ENCODE data around the gene SLC15A2.
"Not testable (repeated sequence)": the region's sequence is repeated elsewhere in the genome, so short reads cannot be mapped to it uniquely, and the experiment has no call there.

The SLC15A2 gene

DNA sequence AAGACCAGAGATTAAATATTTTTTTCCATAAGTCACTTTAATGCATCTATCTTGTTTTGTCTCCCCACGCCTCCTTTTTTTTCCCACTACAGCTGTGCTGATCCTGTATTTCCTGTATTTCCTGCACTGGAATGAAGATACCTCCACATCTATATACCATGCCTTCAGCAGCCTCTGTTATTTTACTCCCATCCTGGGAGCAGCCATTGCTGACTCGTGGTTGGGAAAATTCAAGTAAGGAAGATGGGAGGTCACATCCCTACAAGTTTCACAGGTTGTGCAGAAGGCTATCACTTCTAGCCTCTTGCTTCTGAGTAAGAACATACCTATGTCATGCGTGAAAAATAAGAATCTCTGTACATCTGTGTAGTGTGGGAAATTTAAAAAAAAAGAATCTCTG lies 3.1 kb downstream of the SLC15A2 start:
- no peak for ATAC-seq
- Mint-ChIP-seq H3K9me3 (no peaks in the 10 kb centered on the region), H3K4me3 (no peak overlapping the region), H3K36me3 (peaks cover 64% of the 10 kb centered on the region), H3K27me3 (no peaks in the 10 kb centered on the region), H3K27ac (no peak overlapping the region), H3K4me1 (no peaks in the 10 kb centered on the region)

DNA sequence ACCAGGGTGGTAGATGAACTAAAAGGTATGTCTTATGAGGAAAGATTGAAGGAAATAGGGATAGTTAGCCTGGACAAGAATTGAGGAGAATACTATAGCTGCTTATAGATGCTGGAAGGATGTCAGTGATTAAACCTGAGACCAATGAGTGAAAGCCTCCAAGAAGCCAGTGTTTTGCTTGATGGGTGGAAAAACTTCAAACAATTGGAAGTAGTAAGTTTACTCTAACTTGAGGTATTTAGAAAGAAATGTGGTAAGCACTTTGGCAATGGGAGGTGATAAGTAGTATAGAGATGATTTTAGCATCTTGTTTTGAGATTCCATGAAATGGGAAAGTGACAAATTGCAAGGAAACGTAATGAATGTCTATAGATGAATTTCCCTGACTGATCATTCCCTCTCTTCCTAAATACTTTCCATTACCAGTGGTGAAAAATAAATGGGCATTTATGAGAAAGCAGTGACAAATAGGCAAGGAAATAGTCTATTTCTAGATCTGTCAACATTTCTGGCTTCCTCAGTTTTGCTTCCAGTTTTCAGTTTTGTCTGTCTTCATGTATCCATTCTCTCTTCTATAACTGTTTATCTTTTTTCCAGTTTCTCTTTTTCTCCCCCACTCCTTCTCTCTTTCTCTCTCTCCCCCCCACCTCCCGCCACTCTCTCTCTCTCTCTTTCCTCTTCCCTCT lies 19.2 kb downstream of the SLC15A2 start:
- H3K27me3 Mint-ChIP-seq: no peaks in the 10 kb centered on the region
- no peak overlapping the region for H3K4me3 Mint-ChIP-seq
- H3K36me3 Mint-ChIP-seq: peaks cover 73% of the 10 kb centered on the region
- H3K9me3 Mint-ChIP-seq: peaks cover 1% of the 10 kb centered on the region
- peaks cover 6% of the 10 kb centered on the region for H3K4me1 Mint-ChIP-seq
- H3K27ac Mint-ChIP-seq: no peak overlapping the region
- no peak for ATAC-seq

DNA sequence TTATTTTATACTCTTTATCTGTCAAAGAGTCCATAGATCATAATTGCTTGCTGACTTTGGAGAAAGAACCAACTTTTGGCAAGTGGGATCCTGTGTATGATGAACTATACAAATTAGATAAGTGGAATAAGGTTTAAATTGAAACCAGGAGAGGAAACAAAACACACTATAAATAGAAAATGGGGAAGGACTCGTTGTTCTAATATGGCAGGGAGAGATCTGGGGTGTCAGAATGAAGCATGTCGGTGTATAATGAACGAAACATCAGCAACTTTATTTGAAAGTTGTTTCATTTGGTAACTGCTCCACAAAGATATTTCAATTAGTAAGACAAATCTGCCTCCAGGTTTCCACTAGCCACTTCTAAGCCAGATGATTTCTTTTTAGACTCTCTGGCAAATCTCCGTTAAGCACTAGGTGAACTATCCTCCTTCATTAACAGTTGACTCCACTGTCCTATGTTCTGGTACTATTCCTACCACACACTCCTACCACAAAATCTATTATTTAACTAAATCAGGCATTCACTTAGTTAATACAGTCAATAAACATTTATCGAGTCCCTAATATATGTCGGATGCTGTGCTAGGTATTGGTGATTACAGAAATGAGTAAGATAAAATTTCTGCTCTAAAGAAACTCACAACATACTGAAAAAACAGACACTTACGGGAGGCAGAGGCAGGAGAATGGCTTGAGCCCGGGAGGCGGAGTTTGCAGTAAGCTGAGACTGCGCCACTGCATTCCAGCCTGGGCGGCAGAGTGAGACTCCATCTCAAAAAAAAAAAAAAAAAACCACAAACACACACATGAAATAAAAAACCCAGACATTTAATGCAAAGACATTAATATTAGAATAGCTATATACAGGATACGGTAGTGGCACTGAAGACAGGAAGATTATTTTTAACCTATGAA lies 20.1 kb downstream of the SLC15A2 start:
- H3K36me3 Mint-ChIP-seq: peaks cover 75% of the 10 kb centered on the region
- no peak overlapping the region for H3K4me3 Mint-ChIP-seq
- H3K27ac Mint-ChIP-seq: no peak overlapping the region
- peaks cover 6% of the 10 kb centered on the region for H3K4me1 Mint-ChIP-seq
- no peaks in the 10 kb centered on the region for H3K9me3 Mint-ChIP-seq
- no peaks in the 10 kb centered on the region for H3K27me3 Mint-ChIP-seq
- ATAC-seq: no peak

DNA sequence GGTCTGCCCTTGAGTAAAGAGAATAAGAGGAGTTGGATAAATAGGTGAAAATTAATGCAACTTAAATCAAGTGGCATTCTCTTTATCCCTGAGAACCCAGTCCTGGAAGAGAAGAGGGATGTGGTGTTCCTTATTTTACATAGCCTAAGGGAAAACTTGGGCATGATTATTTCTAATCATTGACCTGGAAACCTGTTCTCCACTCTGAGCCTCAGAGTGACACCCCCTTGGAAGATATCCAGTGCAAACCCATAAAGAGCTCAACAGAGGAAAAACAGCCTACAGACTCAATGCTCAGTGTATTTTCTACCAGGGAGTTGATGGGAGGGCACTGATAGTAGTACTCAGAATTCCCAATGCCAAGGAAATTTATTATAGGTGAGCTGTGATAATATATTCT lies 22.0 kb downstream of the SLC15A2 start:
- H3K4me3 Mint-ChIP-seq: no peak overlapping the region
- H3K9me3 Mint-ChIP-seq: no peaks in the 10 kb centered on the region
- ATAC-seq: no peak
- H3K27me3 Mint-ChIP-seq: no peaks in the 10 kb centered on the region
- peaks cover 73% of the 10 kb centered on the region for H3K36me3 Mint-ChIP-seq
- H3K27ac Mint-ChIP-seq: no peak overlapping the region
- peaks cover 6% of the 10 kb centered on the region for H3K4me1 Mint-ChIP-seq

DNA sequence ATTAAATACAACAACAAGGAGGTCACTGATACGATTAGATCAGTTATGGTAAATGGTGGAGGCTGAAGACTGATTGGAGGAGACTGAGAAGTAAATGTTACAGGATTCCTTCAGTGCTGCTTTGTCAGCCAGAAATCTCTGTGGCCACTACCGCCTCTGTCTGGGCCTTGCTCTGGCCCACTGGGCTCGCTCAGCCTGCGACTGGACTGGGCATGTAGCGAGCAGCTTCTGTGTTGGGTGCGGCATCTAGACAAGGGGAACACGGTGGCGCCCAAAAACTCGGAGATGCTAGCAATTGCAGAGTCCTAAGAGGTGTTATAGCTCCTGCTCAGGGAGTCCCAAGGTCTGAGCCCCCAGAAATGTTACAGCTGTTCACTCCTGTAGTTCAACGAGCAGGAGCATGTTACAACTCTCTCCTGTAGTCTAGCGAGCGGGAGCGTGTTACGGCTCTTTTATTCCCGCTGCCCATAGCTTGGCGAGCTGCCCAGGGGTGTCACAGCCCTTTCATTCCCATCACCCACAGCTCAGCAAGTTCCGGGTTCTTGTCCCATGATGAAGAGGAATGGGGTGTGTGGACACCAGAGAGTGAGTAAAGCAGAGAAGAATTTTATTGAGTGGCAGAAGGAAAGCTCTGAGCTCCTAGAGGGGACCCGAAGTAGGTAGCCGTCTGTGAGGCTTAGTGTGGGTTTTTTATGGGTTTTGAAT lies 24.7 kb downstream of the SLC15A2 start:
- Mint-ChIP-seq H3K36me3 (peaks cover 75% of the 10 kb centered on the region), H3K27me3 (no peaks in the 10 kb centered on the region), H3K27ac (no peak overlapping the region), H3K4me3 (no peak overlapping the region), H3K4me1 (peaks cover 2% of the 10 kb centered on the region), H3K9me3 (no peaks in the 10 kb centered on the region)
- ATAC-seq: no peak

DNA sequence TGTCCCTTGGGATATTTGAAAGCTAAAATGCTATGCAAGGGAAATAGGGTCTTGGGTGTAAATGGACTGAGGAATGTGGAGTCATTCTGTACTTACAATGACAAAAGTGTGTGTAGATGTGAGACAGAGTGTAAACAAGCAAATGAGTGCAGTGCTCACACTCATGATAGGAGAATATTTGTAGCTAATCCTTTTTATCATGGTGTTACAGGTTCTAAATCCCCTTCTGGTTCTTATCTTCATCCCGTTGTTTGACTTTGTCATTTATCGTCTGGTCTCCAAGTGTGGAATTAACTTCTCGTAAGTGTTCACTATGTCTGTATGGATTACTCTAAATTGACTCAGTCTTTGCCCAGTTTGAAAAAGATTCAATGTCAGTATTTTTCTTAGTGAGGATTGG lies 30.5 kb downstream of the SLC15A2 start:
- Mint-ChIP-seq H3K4me3 (no peak overlapping the region), H3K4me1 (peaks cover 6% of the 10 kb centered on the region), H3K27me3 (no peaks in the 10 kb centered on the region), H3K9me3 (peaks cover 3% of the 10 kb centered on the region), H3K36me3 (peaks cover 88% of the 10 kb centered on the region), H3K27ac (no peak overlapping the region)
- ATAC-seq: no peak

DNA sequence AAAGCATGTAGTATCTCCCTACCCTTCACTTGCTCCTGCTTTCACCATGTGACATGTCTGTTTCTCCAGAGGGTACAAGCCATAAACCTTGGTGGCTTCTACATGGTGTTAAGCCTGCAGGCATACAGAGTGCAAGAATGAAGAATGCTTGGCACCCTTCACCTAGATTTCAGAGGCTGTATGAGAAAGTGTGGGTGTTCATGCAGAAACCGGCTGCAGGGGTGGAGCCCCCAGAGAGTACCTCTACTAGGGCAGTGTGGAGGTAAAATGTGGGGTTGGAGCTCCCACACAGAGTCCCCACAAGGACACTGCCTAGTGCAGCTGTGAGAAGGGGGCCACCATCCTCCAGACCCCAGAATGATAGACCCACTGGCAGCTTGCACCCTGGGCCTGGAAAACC lies 32.2 kb downstream of the SLC15A2 start:
- H3K36me3 Mint-ChIP-seq: peaks cover 90% of the 10 kb centered on the region
- H3K4me3 Mint-ChIP-seq: no peak overlapping the region
- peak overlapping the region; percentile 9 for H3K27ac Mint-ChIP-seq
- no peak for ATAC-seq
- H3K9me3 Mint-ChIP-seq: peaks cover 3% of the 10 kb centered on the region
- H3K4me1 Mint-ChIP-seq: peaks cover 6% of the 10 kb centered on the region
- no peaks in the 10 kb centered on the region for H3K27me3 Mint-ChIP-seq

DNA sequence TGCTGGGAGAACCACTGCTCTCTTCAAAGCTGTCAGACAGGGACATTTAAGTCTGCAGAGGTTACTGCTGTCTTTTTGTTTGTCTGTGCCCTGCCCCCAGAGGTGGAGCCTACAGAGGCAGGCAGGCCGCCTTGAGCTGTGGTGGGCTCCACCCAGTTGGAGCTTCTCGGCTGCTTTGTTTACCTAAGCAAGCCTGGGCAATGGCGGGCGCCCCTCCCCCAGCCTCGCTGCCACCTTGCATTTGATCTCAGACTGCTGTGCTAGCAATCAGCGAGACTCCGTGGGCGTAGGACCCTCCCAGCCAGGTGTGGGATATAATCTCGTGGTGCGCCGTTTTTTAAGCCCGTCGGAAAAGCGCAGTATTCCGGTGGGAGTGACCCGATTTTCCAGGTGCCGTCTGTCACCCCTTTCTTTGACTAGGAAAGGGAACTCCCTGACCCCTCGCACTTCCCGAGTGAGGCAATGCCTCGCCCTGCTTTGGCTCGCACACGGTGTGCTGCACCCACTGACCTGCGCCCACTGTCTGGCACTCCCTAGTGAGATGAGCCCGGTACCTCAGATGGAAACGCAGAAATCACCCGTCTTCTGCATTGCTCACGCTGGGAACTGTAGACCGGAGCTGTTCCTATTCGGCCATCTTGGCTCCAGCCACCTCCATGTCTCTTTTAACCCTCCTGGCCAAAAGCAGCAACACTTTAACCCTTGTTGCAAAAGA lies 44.1 kb downstream of the SLC15A2 start:
- ATAC-seq, H3K27me3 Mint-ChIP-seq, H3K27ac Mint-ChIP-seq, H3K4me3 Mint-ChIP-seq, H3K9me3 Mint-ChIP-seq, H3K4me1 Mint-ChIP-seq: not testable (repeated sequence)
- H3K36me3 Mint-ChIP-seq: peaks cover 43% of the 10 kb centered on the region

DNA sequence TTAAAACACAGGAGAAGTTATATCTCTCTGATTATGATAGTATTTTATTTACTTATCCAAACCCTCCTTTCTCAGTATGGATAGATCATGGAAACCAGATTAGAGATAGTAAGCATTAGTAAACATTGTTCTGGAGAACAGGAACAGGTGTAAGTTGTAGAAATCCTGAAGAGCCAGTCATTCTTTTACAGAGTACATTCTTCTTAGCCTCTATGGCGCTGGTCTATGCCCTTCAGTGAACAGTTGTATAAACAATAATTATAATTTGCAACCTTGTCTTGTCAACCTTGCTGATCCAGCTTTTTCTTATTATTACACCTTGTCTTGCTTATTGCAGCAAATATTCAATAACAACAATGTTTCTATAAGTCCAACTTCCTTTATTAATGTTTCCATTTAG lies 47.4 kb downstream of the SLC15A2 start:
- Mint-ChIP-seq H3K9me3 (no peaks in the 10 kb centered on the region), H3K27me3 (no peaks in the 10 kb centered on the region), H3K4me3 (no peak overlapping the region), H3K36me3 (peaks cover 36% of the 10 kb centered on the region), H3K27ac (no peak overlapping the region), H3K4me1 (no peaks in the 10 kb centered on the region)
- no peak for ATAC-seq

DNA sequence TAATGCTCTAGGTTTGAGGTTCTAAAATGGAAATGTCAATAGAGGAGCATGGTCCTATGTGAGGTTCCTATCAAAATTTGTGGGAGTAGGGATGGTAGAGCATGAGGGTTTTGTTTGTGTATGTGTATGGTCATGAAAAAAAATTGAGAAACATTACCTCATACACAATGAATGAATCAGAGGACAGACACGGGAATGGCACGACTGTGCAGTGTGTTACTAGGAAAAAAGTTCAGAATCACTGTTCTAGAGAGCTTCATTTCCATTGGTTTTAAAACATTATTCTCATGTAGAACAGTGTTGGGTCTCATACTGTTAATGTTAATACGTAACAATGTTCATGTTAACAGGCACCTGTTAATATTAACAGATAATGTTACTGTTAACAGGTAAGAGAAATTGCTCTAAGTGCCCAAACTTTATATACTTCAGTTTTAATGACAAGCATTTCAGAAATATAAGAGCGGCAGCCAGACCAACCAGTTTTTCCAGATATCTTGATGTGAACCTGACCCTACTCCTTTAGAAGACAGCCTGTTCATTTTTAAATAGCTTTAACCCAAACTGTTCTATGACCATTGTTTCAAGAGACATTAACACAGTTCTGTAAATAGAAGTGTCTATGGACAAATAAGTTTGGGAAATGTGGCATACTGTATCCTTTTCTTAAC lies 48.0 kb downstream of the SLC15A2 start:
- no peak overlapping the region for H3K4me3 Mint-ChIP-seq
- no peaks in the 10 kb centered on the region for H3K27me3 Mint-ChIP-seq
- no peaks in the 10 kb centered on the region for H3K4me1 Mint-ChIP-seq
- ATAC-seq: no peak
- H3K9me3 Mint-ChIP-seq: no peaks in the 10 kb centered on the region
- no peak overlapping the region for H3K27ac Mint-ChIP-seq
- peaks cover 36% of the 10 kb centered on the region for H3K36me3 Mint-ChIP-seq

DNA sequence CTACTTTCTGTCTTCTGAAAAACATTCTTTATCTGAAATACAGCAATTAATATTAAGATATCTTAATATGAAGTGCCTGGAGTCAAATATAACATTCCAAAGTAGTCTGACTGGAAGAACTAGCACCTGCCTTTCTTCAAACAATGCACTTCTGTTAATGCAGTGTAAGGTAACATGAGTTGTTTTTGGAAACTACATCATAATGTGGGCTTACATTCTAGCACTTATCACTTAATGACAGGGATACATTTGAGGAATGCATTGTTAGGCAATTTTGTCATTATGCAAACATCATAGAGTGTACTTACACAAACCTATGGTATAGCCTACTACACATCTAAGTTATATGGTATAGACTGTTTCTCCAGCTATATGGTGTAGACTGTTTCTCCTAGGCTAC lies 49.2 kb downstream of the SLC15A2 start:
- no peaks in the 10 kb centered on the region for H3K4me1 Mint-ChIP-seq
- no peaks in the 10 kb centered on the region for H3K27me3 Mint-ChIP-seq
- H3K36me3 Mint-ChIP-seq: peaks cover 34% of the 10 kb centered on the region
- ATAC-seq: no peak
- no peak overlapping the region for H3K4me3 Mint-ChIP-seq
- H3K27ac Mint-ChIP-seq: no peak overlapping the region
- H3K9me3 Mint-ChIP-seq: no peaks in the 10 kb centered on the region

DNA sequence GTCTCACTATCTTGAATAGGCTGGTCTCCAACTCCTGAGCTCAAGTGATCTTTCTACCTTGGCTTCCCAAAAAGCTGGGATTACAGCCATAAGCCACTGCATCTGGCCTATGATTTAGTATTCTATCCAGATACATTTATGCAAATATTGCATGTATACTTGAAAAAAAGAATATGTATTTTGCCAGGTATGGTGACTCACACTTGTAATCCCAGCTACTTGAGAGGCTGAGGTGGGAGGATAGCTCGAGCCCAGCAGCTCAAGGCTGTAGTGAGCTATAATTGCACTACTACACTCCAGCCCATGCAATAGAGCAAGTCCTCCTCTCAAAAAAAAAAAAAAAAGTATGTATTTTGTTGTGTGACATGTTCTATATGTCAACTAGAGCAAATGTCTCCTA lies 54.4 kb downstream of the SLC15A2 start:
- no peak overlapping the region for H3K4me3 Mint-ChIP-seq
- H3K4me1 Mint-ChIP-seq: no peaks in the 10 kb centered on the region
- H3K27me3 Mint-ChIP-seq: no peaks in the 10 kb centered on the region
- peaks cover 29% of the 10 kb centered on the region for H3K36me3 Mint-ChIP-seq
- ATAC-seq: no peak
- peaks cover 9% of the 10 kb centered on the region for H3K9me3 Mint-ChIP-seq
- H3K27ac Mint-ChIP-seq: no peak overlapping the region

DNA sequence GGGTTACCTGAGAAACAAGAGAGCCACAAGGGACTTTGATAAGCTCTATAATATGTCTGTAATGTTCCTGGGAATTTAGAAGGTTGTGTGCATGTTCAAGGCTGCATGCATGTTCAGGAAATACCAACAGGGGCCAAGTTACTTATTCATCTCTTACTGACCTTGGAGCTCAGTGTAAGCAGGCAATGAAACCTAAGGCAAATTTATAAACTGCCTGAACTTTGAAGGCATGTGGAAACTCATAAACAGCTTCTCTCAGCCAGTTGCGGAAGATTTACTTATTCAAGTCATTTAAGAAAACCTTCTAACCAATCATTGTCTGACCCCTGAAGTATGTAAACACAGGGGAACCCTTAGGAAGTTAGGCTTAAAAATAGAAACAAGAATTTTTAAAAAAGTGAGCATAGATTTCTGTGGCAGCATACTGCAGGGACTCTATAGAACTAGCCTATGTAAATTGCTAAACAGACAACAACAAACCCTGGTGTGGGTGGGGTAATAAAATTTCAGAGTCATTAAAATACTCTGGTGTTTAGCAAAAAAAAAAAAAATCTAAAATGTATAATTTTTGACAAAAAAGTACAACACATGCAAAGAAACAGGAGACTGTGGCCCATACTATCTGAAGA lies 57.2 kb downstream of the SLC15A2 start:
- ATAC-seq: no peak
- no peaks in the 10 kb centered on the region for H3K27me3 Mint-ChIP-seq
- H3K4me1 Mint-ChIP-seq: peaks cover 2% of the 10 kb centered on the region
- no peak overlapping the region for H3K4me3 Mint-ChIP-seq
- peaks cover 11% of the 10 kb centered on the region for H3K9me3 Mint-ChIP-seq
- peaks cover 51% of the 10 kb centered on the region for H3K36me3 Mint-ChIP-seq
- no peak overlapping the region for H3K27ac Mint-ChIP-seq

DNA sequence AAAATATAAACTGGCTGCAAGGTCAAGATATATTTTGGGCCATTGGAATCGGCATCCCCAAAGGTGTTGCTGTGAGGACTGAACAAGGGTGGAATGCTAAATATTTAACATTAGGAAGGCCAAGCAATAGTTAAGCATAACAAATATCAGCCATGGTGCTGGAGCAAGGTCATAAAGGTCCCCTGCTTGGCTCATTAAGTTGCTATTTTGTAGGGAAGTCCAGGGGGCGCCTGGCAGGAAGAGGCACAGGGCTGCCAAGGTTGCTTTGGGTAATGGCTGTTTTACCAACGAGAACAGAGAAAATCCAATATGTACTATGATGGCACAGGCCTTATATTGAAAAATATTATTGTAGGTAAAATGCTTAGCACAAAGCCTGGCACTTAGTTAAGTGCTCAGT lies 62.2 kb downstream of the SLC15A2 start:
- Mint-ChIP-seq H3K36me3 (peaks cover 77% of the 10 kb centered on the region), H3K27ac (no peak overlapping the region), H3K4me1 (peaks cover 22% of the 10 kb centered on the region), H3K9me3 (peaks cover 19% of the 10 kb centered on the region), H3K27me3 (no peaks in the 10 kb centered on the region), H3K4me3 (no peak overlapping the region)
- no peak for ATAC-seq
